Measurements from ENCODE around the gene FOXN3. TPM values are rescaled to one million over a fixed set of nuclear protein-coding genes. Genes with fewer than 3 reads are reported as not detected.
"Not testable (repeated sequence)": the region's sequence is repeated elsewhere in the genome, so short reads cannot be mapped to it uniquely, and the experiment has no call there.

FOXN3 gene
- total RNA-seq, 2 donors from 2014 or later, result 53.9 to 141 TPM

GRCh38 chr14:89158701-89159100 is 258.3 kb downstream of the FOXN3 start:
- WGBS, result 92% methylated on average over 11 of the region's 11 CpGs
- no peak overlapping the region for H3K27ac ChIP-seq
- TF ChIP-seq POLR2AphosphoS5 (IDR thresholded peaks at IDR 0.05) (no peak), CTCF (IDR thresholded peaks at IDR 0.05) (no peak), POLR2A (IDR thresholded peaks at IDR 0.05) (no peak)
- no peaks in the 10 kb centered on the region for H3K4me1 ChIP-seq (replicated peaks)
- H3K4me3 ChIP-seq, result no peak overlapping the region
- H3K9me3 ChIP-seq, result no peaks in the 10 kb centered on the region
- no peaks in the 10 kb centered on the region for H3K27me3 ChIP-seq (replicated peaks; ENCODE audit: insufficient read depth)
- intact Hi-C loops (cut with DNase I), result no loop called here
- no peaks in the 10 kb centered on the region for H3K36me3 ChIP-seq
- DNase-seq (ENCODE audit: low spot score), result no peak

GRCh38 chr14:89158104-89158503 is 258.9 kb downstream of the FOXN3 start:
- intact Hi-C loops (cut with DNase I); H3K36me3 ChIP-seq; DNase-seq (ENCODE audit: low spot score); H3K9me3 ChIP-seq; H3K27me3 ChIP-seq (replicated peaks; ENCODE audit: insufficient read depth); H3K4me1 ChIP-seq (replicated peaks); H3K27ac ChIP-seq; H3K4me3 ChIP-seq: not testable (repeated sequence)
- WGBS, result 92% methylated on average over 7 of the region's 7 CpGs

GRCh38 chr14:89155491-89155890 is 261.5 kb downstream of the FOXN3 start:
- Histone ChIP-seq H3K27me3 (replicated peaks; ENCODE audit: insufficient read depth) (no peaks in the 10 kb centered on the region), H3K9me3 (no peaks in the 10 kb centered on the region), H3K4me1 (replicated peaks) (no peaks in the 10 kb centered on the region), H3K4me3 (no peak overlapping the region), H3K36me3 (no peaks in the 10 kb centered on the region), H3K27ac (no peak overlapping the region)
- intact Hi-C loops (cut with DNase I), result no loop called here
- WGBS, result 84% methylated on average over 5 of the region's 5 CpGs
- no peak for TF ChIP-seq POLR2A (IDR thresholded peaks at IDR 0.05)
- no peak for TF ChIP-seq CTCF (IDR thresholded peaks at IDR 0.05)
- no peak for TF ChIP-seq POLR2AphosphoS5 (IDR thresholded peaks at IDR 0.05)
- DNase-seq (ENCODE audit: low spot score), result no peak

GRCh38 chr14:89151693-89152092 is 265.3 kb downstream of the FOXN3 start:
- H3K27ac ChIP-seq; H3K9me3 ChIP-seq; H3K27me3 ChIP-seq (replicated peaks; ENCODE audit: insufficient read depth); H3K4me1 ChIP-seq (replicated peaks); H3K36me3 ChIP-seq; intact Hi-C loops (cut with DNase I); H3K4me3 ChIP-seq; DNase-seq (ENCODE audit: low spot score): not testable (repeated sequence)
- 88% methylated on average over 2 of the region's 2 CpGs for WGBS

GRCh38 chr14:89146274-89146673 is 270.8 kb downstream of the FOXN3 start:
- Histone ChIP-seq H3K27ac (no peak overlapping the region), H3K27me3 (replicated peaks; ENCODE audit: insufficient read depth) (no peaks in the 10 kb centered on the region), H3K4me1 (replicated peaks) (no peaks in the 10 kb centered on the region), H3K9me3 (no peaks in the 10 kb centered on the region), H3K36me3 (no peaks in the 10 kb centered on the region), H3K4me3 (no peak overlapping the region)
- WGBS, result 83% methylated on average over 7 of the region's 7 CpGs
- intact Hi-C loops (cut with DNase I), result no loop called here
- TF ChIP-seq CTCF (IDR thresholded peaks at IDR 0.05) (no peak), POLR2AphosphoS5 (IDR thresholded peaks at IDR 0.05) (no peak), POLR2A (IDR thresholded peaks at IDR 0.05) (no peak)
- DNase-seq (ENCODE audit: low spot score), result no peak

- no peak overlapping the region for H3K27ac ChIP-seq
- H3K4me1 ChIP-seq (replicated peaks), result no peaks in the 10 kb centered on the region
- no peaks in the 10 kb centered on the region for H3K9me3 ChIP-seq
- H3K4me3 ChIP-seq, result no peak overlapping the region
- WGBS, result 74% methylated on average over 5 of the region's 5 CpGs
- no peaks in the 10 kb centered on the region for H3K36me3 ChIP-seq
- no peak for TF ChIP-seq POLR2A (IDR thresholded peaks at IDR 0.05)
- no peak for TF ChIP-seq POLR2AphosphoS5 (IDR thresholded peaks at IDR 0.05)
- TF ChIP-seq CTCF (IDR thresholded peaks at IDR 0.05), result no peak
- no peak for DNase-seq (ENCODE audit: low spot score)
- no peaks in the 10 kb centered on the region for H3K27me3 ChIP-seq (replicated peaks; ENCODE audit: insufficient read depth)
- intact Hi-C loops (cut with DNase I), result no loop called here
These were observed 272.4 kb downstream of the FOXN3 start for GRCh38 chr14:89144642-89145041.
